ENCODE measurements around the gene MRPS9. TPM values are rescaled to one million over a fixed set of nuclear protein-coding genes. Genes with fewer than 3 reads are reported as not detected.

MRPS9 gene
- total RNA-seq, 1 donor from 2014 or later, result 42.3 TPM

- no peak for TF ChIP-seq CTCF (IDR thresholded peaks at IDR 0.05; ENCODE audit: unreplicated experiment)
- Mint-ChIP-seq H3K27ac (peak overlapping the region; percentile 99), H3K4me3 (ENCODE audit: low read depth) (peak overlapping the region; percentile 99), H3K9me3 (ENCODE audit: low read depth) (peaks cover 3% of the 10 kb centered on the region), H3K27me3 (no peaks in the 10 kb centered on the region), H3K4me1 (ENCODE audit: low read depth) (peaks cover 32% of the 10 kb centered on the region), H3K36me3 (ENCODE audit: insufficient read depth) (peaks cover 4% of the 10 kb centered on the region)
- DNase-seq (ENCODE audit: low spot score, unreplicated experiment), result no peak
Observed at GRCh38 chr2:105038383-105039061, 653 bp downstream of the MRPS9 start.

- TF ChIP-seq CTCF (IDR thresholded peaks at IDR 0.05; ENCODE audit: unreplicated experiment), result no peak
- no peak for DNase-seq (ENCODE audit: low spot score, unreplicated experiment)
- peak overlapping the region; percentile 46 for H3K4me3 Mint-ChIP-seq (ENCODE audit: low read depth)
- H3K27me3 Mint-ChIP-seq, result no peaks in the 10 kb centered on the region
- peaks cover 3% of the 10 kb centered on the region for H3K9me3 Mint-ChIP-seq (ENCODE audit: low read depth)
- H3K4me1 Mint-ChIP-seq (ENCODE audit: low read depth), result peaks cover 32% of the 10 kb centered on the region
- H3K36me3 Mint-ChIP-seq (ENCODE audit: insufficient read depth), result peaks cover 4% of the 10 kb centered on the region
- H3K27ac Mint-ChIP-seq, result no peak overlapping the region
Observed at GRCh38 chr2:105039559-105039958, 1.7 kb downstream of the MRPS9 start.

- peak overlapping the region; percentile 83 for H3K27ac Mint-ChIP-seq
- no peak for TF ChIP-seq CTCF (IDR thresholded peaks at IDR 0.05; ENCODE audit: unreplicated experiment)
- no peaks in the 10 kb centered on the region for H3K27me3 Mint-ChIP-seq
- peaks cover 7% of the 10 kb centered on the region for H3K36me3 Mint-ChIP-seq (ENCODE audit: insufficient read depth)
- no peaks in the 10 kb centered on the region for H3K9me3 Mint-ChIP-seq (ENCODE audit: low read depth)
- peaks cover 23% of the 10 kb centered on the region for H3K4me1 Mint-ChIP-seq (ENCODE audit: low read depth)
- no peak for DNase-seq (ENCODE audit: low spot score, unreplicated experiment)
- H3K4me3 Mint-ChIP-seq (ENCODE audit: low read depth), result no peak overlapping the region
Observed at GRCh38 chr2:105042189-105042588, 4.3 kb downstream of the MRPS9 start.

- Mint-ChIP-seq H3K27ac (no peak overlapping the region), H3K4me1 (ENCODE audit: low read depth) (no peaks in the 10 kb centered on the region), H3K27me3 (no peaks in the 10 kb centered on the region), H3K9me3 (ENCODE audit: low read depth) (peaks cover 19% of the 10 kb centered on the region), H3K36me3 (ENCODE audit: insufficient read depth) (peaks cover 42% of the 10 kb centered on the region), H3K4me3 (ENCODE audit: low read depth) (no peak overlapping the region)
- no peak for TF ChIP-seq CTCF (IDR thresholded peaks at IDR 0.05; ENCODE audit: unreplicated experiment)
- no peak for DNase-seq (ENCODE audit: low spot score, unreplicated experiment)
Observed at GRCh38 chr2:105052773-105053172, 14.9 kb downstream of the MRPS9 start.

DNA sequence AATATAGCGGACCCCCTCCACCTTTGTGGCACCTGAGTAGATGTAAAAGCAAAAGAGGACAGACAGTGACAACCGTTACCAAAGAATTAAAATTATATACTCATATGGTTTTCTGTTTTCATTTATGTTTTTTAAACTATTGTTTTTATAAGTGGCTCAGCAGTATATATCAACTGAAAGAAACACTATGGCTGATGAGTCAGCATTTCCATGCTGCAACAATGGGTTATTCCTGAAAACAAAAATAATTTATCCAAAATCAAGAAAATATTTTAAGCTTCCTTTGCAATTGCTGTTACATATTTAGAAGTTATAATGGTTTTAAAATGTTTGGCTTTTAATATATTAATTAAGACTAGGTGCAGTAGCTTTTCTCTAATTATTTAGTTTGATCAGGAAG is 17.7 kb downstream of the MRPS9 start:
- no peak overlapping the region for H3K27ac Mint-ChIP-seq
- no peak for TF ChIP-seq CTCF (IDR thresholded peaks at IDR 0.05; ENCODE audit: unreplicated experiment)

More for the DNA sequence above, 17.7 kb downstream of the MRPS9 start:
- no peaks in the 10 kb centered on the region for H3K4me1 Mint-ChIP-seq (ENCODE audit: low read depth)
- H3K9me3 Mint-ChIP-seq (ENCODE audit: low read depth), result peaks cover 17% of the 10 kb centered on the region
- H3K4me3 Mint-ChIP-seq (ENCODE audit: low read depth), result no peak overlapping the region
- DNase-seq (ENCODE audit: low spot score, unreplicated experiment), result no peak
- no peaks in the 10 kb centered on the region for H3K27me3 Mint-ChIP-seq
- H3K36me3 Mint-ChIP-seq (ENCODE audit: insufficient read depth), result peaks cover 29% of the 10 kb centered on the region

Measured in progenitor cell of endocrine pancreas (in vitro differentiated cells).